Measurements from ENCODE around the gene CEP170B.

DNA sequence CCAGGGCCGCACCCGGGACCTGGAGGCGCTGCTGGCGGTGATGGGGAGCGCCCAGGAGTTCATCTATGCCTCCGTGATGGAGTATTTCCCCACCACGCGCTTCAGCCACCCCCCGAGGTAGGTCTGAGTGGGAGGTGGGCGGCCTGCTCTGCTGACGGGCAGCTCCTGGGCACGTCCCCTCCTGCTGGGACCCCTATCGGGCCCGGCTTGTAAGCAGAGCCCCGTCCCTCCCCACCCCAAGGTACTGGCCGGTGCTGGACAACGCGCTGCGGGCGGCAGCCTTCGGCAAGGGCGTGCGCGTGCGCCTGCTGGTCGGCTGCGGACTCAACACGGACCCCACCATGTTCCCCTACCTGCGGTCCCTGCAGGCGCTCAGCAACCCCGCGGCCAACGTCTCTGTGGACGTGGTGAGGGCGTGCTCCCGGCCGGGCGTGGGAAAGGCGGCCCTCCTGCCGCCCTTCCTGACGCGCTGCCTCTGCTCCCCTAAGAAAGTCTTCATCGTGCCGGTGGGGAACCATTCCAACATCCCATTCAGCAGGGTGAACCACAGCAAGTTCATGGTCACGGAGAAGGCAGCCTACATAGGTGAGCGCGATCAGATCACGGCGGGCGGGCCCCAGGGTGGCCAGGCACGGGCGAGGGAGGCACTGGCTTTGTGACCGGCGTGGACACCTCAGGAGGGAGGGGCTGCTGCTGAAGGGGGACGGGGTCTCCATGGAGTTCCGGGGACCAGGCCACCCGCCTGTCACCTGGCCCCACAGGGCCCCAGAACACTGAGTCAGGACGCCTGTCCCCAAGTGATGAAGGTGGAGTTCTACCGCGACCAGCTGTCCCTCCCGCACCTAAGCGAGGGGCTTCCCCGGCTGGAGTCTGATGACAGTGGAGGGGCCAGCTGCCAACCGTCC is 67.0 kb downstream of the CEP170B start:
- TF ChIP-seq EZH2 (IDR thresholded peaks at IDR 0.05; ENCODE audit: insufficient read depth, low read length), result peak; percentile 96
- TF ChIP-seq, protein P1, sequence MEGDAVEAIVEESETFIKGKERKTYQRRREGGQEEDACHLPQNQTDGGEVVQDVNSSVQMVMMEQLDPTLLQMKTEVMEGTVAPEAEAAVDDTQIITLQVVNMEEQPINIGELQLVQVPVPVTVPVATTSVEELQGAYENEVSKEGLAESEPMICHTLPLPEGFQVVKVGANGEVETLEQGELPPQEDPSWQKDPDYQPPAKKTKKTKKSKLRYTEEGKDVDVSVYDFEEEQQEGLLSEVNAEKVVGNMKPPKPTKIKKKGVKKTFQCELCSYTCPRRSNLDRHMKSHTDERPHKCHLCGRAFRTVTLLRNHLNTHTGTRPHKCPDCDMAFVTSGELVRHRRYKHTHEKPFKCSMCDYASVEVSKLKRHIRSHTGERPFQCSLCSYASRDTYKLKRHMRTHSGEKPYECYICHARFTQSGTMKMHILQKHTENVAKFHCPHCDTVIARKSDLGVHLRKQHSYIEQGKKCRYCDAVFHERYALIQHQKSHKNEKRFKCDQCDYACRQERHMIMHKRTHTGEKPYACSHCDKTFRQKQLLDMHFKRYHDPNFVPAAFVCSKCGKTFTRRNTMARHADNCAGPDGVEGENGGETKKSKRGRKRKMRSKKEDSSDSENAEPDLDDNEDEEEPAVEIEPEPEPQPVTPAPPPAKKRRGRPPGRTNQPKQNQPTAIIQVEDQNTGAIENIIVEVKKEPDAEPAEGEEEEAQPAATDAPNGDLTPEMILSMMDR (IDR thresholded peaks at IDR 0.05; ENCODE audit: insufficient read depth, low read depth, low read length), result no peak

Data from astrocyte (in vitro differentiated cells and primary cell).